TTC549 (cell line): ENCODE measurements around the gene GABARAPL1.

Experiments used
- FAIRE-seq: peaks from 2 replicates; lab custom pipeline; 2012; peaks lifted over from hg19 to GRCh38; lab: Jason Lieb, UNC

Gene GABARAPL1

GRCh38 chr12:10235761-10236631, 23.3 kb downstream of the GABARAPL1 start:
- FAIRE-seq = peak; percentile 69

- no peak for FAIRE-seq
Observed at GRCh38 chr12:10236720-10237119, 24.0 kb downstream of the GABARAPL1 start.

- FAIRE-seq = no peak
Observed at GRCh38 chr12:10238526-10238925, 25.8 kb downstream of the GABARAPL1 start.

GRCh38 chr12:10241290-10241689, 28.6 kb downstream of the GABARAPL1 start:
- FAIRE-seq = no peak

GRCh38 chr12:10241727-10242126, 29.1 kb downstream of the GABARAPL1 start:
- FAIRE-seq = no peak

GRCh38 chr12:10242539-10242938, 29.9 kb downstream of the GABARAPL1 start:
- no peak for FAIRE-seq

- FAIRE-seq = no peak
Observed at GRCh38 chr12:10243818-10244520, 31.3 kb downstream of the GABARAPL1 start.

- FAIRE-seq = no peak
Observed at GRCh38 chr12:10247436-10248058, 34.9 kb downstream of the GABARAPL1 start.

GRCh38 chr12:10249690-10250455, 37.2 kb downstream of the GABARAPL1 start:
- no peak for FAIRE-seq

GRCh38 chr12:10251669-10252068, 39.0 kb downstream of the GABARAPL1 start:
- FAIRE-seq = no peak

- no peak for FAIRE-seq
Observed at GRCh38 chr12:10252201-10252600, 39.5 kb downstream of the GABARAPL1 start.

GRCh38 chr12:10256064-10256463, 43.4 kb downstream of the GABARAPL1 start:
- FAIRE-seq = no peak

- no peak for FAIRE-seq
Observed at GRCh38 chr12:10260927-10261326, 48.2 kb downstream of the GABARAPL1 start.

- no peak for FAIRE-seq
Observed at GRCh38 chr12:10268037-10268436, 55.4 kb downstream of the GABARAPL1 start.

- FAIRE-seq = no peak
Observed at GRCh38 chr12:10272467-10272866, 59.8 kb downstream of the GABARAPL1 start.
